Measurements from ENCODE around the gene TNFRSF25. TPM values are rescaled to one million over a fixed set of nuclear protein-coding genes. Genes with fewer than 3 reads are reported as not detected.

The TNFRSF25 gene
- total and polyA plus RNA-seq, 9 of the 15 experiments (the other 6 are each of a cell fraction or from before 2014, with no cell fraction given) = 0.24 to 0.49 TPM; not detected in 7

- TF ChIP-seq ZBTB40 (IDR thresholded peaks at IDR 0.05) = no peak
- no peak for TF ChIP-seq ZBTB40 (CRISPR knock-in tag; IDR thresholded peaks at IDR 0.05)
- no peak for TF ChIP-seq RHOXF2B (CRISPR knock-in tag; conservative IDR thresholded peaks at IDR 0.05)
- TF ChIP-seq ZNF408 (CRISPR knock-in tag; IDR thresholded peaks at IDR 0.05; ENCODE audit: low read depth) = no peak
- no peak for TF ChIP-seq MEF2A (IDR thresholded peaks at IDR 0.05; ENCODE audit: control insufficient read depth, low read depth, low read length)
- TF ChIP-seq PCBP2 (IDR thresholded peaks at IDR 0.05; ENCODE audit: low read depth, low read length, poor library complexity, severe bottlenecking) = no peak
- no peak for TF ChIP-seq C11orf30 (IDR thresholded peaks at IDR 0.05; ENCODE audit: low read depth)
- TF ChIP-seq NCOA1 (IDR thresholded peaks at IDR 0.05; ENCODE audit: low read depth) = no peak
- TF ChIP-seq FOXM1 (IDR thresholded peaks at IDR 0.05; ENCODE audit: low read depth) = no peak
- TF ChIP-seq FOXM1 (CRISPR knock-in tag; IDR thresholded peaks at IDR 0.05; ENCODE audit: low read depth) = no peak
- no peak for TF ChIP-seq EWSR1 (IDR thresholded peaks at IDR 0.05; ENCODE audit: borderline replicate concordance, low read depth, partially characterized antibody)
- no peak for TF ChIP-seq NR0B1 (IDR thresholded peaks at IDR 0.05; ENCODE audit: partially characterized antibody)
- TF ChIP-seq ZNF436 (CRISPR knock-in tag; IDR thresholded peaks at IDR 0.05) = peak; percentile 83
- no peak for TF ChIP-seq SMARCA4 (IDR thresholded peaks at IDR 0.05)
- no peak for TF ChIP-seq SRF (CRISPR knock-in tag; IDR thresholded peaks at IDR 0.05)
- TF ChIP-seq SIN3B (IDR thresholded peaks at IDR 0.05; ENCODE audit: low read depth) = no peak
- no peak for TF ChIP-seq SIX5 (IDR thresholded peaks at IDR 0.05; ENCODE audit: borderline replicate concordance in 1 of 2, insufficient read depth in 1 of 2, low read depth in 1 of 2, low read length in 2 of 2)
Measured at GRCh38 chr1:6494627-6495026, 28.7 kb upstream of the TNFRSF25 start (continued).
